Measurements from ENCODE around the gene FABP7. TPM values are rescaled to one million over a fixed set of nuclear protein-coding genes. Genes with fewer than 3 reads are reported as not detected.
A peak's percentile ranks its signal among the peaks of the same experiment; 100 is the strongest.

The FABP7 gene
- total RNA-seq, 1 experiment from 2014 or later = not detected

DNA sequence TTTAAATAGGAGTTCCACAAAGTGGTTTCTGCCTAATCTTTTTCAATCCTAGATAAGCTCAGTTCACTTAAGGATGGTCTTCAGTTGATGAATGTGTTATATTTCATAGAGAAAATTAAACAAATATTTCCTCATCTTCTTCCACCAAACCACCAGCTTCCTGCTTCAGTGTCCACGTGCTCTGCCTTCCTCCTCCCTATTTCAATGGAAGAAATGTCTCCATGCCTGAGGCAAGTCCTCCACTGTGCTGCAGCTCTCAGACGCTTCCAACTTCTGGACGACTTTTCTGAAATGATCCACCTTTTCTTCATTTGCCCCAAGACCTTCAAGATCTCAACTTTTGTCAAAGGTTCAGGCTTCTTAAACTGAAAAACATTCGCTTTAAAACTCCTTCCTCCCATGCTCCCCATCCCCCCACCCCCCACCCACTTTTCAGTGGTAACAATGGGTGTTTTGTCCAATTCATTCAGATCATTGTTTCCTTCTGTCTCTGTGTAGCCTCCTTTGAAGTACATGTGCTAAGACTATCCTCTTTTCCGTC, 25.3 kb upstream of the FABP7 start:
- in situ Hi-C loops (cut with HindIII; ENCODE audit: low sequenced_read_pairs) = no loop called here
- DNase-seq (ENCODE audit: low spot score) = no peak

DNA sequence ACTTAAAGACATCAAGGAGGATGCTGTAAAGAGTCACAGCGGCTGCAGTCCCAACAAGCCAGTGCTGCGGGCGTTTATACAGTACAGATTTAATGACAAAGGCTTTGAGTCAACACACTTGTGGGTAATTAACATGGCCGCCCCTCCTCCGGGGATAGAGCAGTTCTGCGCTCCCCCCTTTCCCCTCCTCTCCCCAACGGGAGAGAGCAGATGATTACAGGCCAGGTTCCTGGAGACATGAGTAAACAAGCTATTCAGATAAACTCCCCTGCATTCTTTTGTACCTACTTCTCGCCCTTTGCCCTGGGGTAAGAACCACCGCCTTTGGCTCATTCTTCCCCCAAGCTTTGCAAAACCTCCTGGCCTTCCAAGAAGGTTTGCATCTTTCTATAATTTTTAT, 23.6 kb upstream of the FABP7 start:
- in situ Hi-C loops (cut with HindIII; ENCODE audit: low sequenced_read_pairs) = no loop called here
- DNase-seq (ENCODE audit: low spot score) = no peak

DNA sequence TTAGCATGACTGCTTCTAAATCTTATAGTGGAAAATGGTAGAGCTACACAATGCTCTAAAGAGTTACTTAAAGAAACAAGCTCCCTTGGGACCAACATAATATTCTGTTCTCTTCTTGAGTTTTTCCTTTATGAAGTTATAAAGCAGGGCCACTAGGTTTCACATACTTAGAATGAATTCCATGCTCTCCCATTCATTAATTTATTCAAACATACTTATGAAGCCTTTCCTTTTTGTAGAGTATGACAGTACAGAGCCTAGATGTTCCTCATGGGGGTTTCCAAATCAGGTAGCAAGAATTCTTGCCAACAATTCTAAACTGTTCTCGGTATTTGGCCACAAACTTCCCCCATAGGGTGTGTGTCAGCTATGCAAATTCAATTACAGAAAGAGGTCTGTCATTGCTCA, 20.6 kb upstream of the FABP7 start:
- in situ Hi-C loops (cut with HindIII; ENCODE audit: low sequenced_read_pairs) = no loop called here
- no peak for DNase-seq (ENCODE audit: low spot score)

GRCh38 chr6:122760330-122760729, 19.2 kb upstream of the FABP7 start:
- in situ Hi-C loops (cut with HindIII; ENCODE audit: low sequenced_read_pairs) = no loop called here
- no peak for DNase-seq (ENCODE audit: low spot score)

DNA sequence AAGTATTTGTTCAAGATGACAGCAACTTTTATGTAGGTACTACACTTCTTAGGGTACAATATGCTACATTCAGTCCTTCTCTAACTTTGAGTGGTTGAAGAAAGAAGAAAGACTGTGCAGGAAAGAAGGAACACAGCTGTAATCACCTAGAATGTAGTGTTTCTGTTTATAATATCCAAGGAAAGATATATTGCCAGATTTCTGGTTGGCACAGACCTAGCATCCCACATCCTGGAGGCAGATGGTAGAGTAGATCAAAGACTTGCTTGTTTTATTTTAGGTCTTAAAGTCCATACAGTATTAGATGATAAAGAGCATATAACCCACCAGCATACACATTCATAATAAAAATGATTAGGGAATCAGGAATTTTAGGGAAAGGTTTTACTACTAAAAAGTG, 13.3 kb upstream of the FABP7 start:
- in situ Hi-C loops (cut with HindIII; ENCODE audit: low sequenced_read_pairs) = no loop called here
- DNase-seq (ENCODE audit: low spot score) = peak; percentile 65

DNA sequence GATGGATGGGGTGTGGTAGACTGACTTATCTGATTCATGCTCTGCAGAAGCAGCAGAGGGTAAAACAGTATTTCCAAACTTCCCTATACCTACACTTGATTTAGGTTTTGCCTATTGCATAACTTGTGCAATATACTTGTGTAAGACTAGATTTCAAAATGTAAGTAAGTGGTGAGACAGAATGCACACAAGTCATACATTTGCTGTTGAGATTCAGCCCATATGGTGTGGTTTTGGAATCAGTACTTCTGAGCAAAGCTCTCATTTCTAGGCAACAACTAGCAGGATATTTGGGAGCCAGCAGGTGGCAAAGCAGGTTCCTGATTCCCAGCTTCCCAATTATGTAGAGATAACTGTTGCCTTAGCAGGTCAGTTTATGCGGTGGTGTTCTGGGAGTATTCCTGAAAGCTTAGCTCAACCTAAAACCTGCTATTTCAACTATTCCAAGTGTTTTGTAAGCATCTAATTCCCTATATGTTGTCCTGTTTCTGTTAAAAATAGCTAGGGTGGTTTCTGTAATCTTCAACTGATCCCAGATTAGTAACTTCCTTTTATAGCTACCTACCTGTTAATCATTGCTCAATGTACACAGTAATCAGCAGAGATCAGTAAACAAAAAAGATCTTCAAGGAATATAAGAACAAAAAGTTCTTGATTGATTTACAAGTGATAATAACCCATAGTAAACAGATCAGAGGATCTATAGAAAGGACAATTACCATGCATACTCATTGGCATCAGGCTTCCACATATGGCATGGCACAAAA, 8.5 kb upstream of the FABP7 start:
- DNase-seq (ENCODE audit: low spot score) = peak; percentile 81
- in situ Hi-C loops (cut with HindIII; ENCODE audit: low sequenced_read_pairs) = no loop called here

DNA sequence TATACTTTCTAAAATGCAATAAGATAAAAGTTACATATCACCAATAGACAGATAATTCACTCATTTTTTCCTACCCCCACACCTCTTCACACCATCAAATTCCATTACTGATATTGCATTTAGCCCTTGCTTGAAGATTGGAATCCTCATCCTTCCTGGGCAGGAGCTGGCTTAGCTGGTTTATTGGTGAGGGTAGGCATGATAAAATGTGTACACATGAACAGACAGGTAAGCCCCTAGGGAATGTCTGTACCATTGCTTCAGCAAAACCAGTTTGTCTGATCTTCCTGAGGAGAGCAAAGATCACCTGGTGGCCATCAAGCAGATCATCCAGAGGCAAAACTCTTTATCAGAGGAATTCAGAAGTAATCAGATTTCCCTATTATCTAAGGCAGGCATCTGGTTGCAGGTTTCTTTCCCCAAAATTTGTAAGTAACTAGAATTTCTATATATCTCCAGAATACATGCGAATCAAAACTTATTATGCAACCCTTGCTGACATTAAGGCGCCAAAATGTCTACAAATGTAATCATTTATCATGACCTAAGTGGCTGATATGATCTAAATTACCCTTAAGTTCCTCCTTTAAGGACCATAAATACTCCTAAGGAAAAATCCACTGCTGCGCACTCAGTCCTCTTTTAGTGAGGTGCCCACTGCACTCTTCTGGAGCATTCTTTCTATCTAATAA, 6.6 kb upstream of the FABP7 start:
- in situ Hi-C loops (cut with HindIII; ENCODE audit: low sequenced_read_pairs) = no loop called here
- DNase-seq (ENCODE audit: low spot score) = no peak

DNA sequence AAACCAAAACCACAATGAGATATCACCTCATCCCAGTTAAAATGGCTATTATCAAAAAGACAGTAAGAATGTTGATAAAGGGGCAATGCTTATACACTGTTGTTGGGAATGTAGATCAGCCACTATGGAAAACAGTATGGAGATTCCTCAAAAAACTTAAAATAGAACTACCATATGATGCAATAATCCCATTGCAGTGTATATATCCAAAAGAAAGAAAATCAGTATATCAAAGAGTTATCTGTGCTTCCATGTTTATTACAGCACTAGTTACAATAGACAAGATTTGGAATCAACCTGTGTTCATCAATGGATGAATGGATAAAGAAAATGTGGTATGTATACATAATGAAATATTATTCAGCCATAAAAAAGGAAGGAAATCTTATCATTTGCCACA, 3.5 kb upstream of the FABP7 start:
- no peak for DNase-seq (ENCODE audit: low spot score)
- in situ Hi-C loops (cut with HindIII; ENCODE audit: low sequenced_read_pairs) = no loop called here

- DNase-seq (ENCODE audit: low spot score) = no peak
- in situ Hi-C loops (cut with HindIII; ENCODE audit: low sequenced_read_pairs) = no loop called here
Measured at GRCh38 chr6:122778302-122778701, 1.2 kb upstream of the FABP7 start.

DNA sequence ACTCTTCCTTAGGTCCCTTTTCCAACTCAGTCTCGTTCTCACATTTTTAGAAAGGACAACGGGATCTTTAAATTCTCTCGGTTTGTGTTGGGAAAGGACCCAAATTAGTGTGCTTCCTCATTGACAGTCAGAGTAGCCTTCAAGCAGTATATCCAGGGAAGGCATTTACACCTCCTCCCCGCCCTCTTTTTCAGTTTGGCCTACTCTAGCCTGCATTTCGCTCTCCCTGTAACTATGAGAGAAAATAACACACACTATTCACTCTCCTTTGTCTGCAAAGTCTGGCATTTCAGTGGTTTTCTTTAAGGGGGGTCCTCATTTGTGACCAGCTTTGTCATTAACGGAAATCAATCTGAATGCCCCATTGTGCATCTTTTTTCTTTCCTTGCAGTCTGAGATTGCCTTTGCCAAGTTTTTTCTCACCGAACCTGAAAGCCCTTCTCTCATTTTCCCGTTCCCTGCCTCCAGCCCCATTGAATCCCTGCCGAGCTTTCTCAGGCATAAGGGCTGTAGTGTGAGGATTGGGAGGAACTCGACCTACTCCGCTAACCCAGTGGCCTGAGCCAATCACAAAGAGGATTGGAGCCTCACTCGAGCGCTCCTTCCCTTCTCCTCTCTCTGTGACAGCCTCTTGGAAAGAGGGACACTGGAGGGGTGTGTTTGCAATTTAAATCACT, 393 bp upstream of the FABP7 start:
- in situ Hi-C loops (cut with HindIII; ENCODE audit: low sequenced_read_pairs) = no loop called here
- peak; percentile 98 for DNase-seq (ENCODE audit: low spot score)

DNA sequence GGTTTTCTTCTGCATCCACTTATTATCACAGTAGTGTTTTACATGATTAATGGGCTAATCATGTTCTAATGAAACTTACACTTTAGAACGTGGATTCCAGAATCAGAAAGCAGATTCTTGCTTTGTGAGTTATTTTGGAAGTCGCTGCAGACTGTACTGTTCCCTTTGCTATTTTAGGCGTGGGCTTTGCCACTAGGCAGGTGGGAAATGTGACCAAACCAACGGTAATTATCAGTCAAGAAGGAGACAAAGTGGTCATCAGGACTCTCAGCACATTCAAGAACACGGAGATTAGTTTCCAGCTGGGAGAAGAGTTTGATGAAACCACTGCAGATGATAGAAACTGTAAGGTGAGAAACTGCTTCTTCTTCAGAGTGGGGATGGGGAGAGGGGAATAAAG, 598 bp downstream of the FABP7 start:
- in situ Hi-C loops (cut with HindIII; ENCODE audit: low sequenced_read_pairs) = no loop called here
- DNase-seq (ENCODE audit: low spot score) = peak; percentile 80

GRCh38 chr6:122781716-122782115, 2.2 kb downstream of the FABP7 start:
- peak; percentile 65 for DNase-seq (ENCODE audit: low spot score)

DNA sequence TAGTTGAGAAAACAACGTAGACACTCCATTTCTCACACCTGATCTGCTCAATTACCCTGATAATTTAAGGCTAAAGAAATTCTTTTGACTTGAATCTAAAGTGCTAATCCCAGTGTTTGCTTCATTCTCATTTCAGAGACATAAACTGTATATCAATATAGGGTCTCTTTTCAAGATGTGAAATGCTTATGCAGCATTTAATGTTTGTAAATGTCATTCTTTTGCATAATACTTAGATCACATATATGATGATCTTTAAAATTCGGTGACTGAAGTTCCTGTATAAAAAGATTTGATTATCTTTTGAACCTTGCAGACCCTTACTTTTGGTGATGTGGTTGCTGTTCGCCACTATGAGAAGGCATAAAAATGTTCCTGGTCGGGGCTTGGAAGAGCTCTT, 3.9 kb downstream of the FABP7 start:
- in situ Hi-C loops (cut with HindIII; ENCODE audit: low sequenced_read_pairs) = no loop called here
- no peak for DNase-seq (ENCODE audit: low spot score)

More at GRCh38 chr6:122781716-122782115, 2.2 kb downstream of the FABP7 start:
- in situ Hi-C loops (cut with HindIII; ENCODE audit: low sequenced_read_pairs) = no loop called here

DNA sequence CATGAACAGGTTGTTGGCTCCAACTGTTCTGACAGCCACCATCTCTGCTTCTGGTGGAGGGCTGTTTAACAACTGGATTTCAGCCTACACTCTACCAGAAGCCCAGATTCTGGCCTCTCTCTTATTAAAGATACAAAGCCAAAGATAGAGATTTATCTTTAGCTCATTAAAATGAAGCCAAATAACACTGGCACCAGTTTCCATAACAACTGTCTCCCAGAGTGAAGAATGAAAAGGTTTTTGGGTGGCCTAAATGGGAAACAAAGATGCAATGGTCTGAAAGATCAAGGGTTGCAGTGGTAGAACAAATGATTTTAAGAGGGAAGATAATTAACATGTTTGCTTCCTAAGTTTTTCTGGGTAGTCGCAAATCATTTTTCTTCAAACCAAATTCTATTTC, 6.4 kb downstream of the FABP7 start:
- in situ Hi-C loops (cut with HindIII; ENCODE audit: low sequenced_read_pairs) = no loop called here
- no peak for DNase-seq (ENCODE audit: low spot score)

DNA sequence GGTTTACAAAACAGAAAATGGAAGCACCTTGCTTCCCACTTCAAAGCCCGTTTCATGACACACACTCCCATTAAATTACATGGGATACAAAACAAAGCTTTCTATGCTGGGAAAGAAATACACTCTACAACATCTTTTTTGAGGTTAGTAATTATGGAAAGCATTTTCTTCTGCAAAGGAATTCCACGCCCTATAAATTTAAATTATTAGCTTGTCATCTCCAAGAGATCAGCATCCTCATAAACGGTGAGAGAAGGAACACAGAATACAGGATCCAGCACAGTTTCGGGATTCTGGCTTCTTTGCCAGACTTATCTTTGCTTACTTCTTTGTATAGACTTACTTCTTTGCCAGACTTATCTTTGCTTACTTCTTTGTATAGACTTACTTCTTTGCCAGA, 8.2 kb downstream of the FABP7 start:
- in situ Hi-C loops (cut with HindIII; ENCODE audit: low sequenced_read_pairs) = no loop called here
- DNase-seq (ENCODE audit: low spot score) = no peak

GRCh38 chr6:122788208-122788607, 8.7 kb downstream of the FABP7 start:
- in situ Hi-C loops (cut with HindIII; ENCODE audit: low sequenced_read_pairs) = no loop called here
- no peak for DNase-seq (ENCODE audit: low spot score)

GRCh38 chr6:122788663-122789181, 9.2 kb downstream of the FABP7 start:
- in situ Hi-C loops (cut with HindIII; ENCODE audit: low sequenced_read_pairs) = no loop called here
- DNase-seq (ENCODE audit: low spot score) = no peak

DNA sequence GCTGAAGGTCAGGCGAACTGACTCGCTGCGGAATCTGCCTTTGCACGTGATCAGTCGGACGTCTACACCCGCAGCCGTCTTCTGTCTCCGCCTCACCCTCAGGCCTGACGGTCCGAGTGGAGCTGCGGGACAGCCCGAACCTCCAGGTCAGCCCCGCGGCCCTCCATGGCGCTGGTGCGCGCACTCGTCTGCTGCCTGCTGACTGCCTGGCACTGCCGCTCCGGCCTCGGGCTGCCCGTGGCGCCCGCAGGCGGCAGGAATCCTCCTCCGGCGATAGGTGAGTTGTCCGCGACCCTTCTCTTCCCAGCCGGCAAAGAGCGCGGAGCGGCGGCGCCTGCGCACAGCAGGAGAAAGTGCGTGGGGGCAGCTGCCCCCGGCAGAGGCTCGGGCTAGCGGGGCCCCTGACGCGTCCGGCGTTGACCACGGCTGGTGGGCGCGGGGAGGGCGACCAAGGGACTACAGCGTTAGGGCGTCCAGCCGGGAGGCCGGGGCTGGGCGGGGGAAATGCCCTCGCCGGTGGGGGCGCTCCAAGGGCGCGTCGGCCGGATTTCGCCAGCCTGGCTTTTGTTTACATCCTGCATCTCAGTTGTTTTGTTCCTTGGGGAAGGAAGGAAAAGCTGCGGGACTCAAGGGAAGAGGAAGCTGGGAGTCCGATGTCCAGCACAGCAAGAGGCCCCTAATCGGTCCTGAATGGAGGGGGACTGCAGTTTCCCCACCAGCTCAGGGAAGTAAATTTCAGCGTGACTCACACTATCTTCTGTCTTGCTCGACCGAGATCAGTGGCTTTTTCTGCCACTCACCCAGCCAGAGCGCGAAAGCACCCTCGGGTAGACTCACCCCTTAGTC, 9.9 kb downstream of the FABP7 start, which contains the start of gene SMPDL3A:
TSS of gene SMPDL3A (plus strand) at position 77 of the 846 bp plus-strand sequence. CDS start at position 166, 89 bp downstream.
- DNase-seq (ENCODE audit: low spot score) = peak; percentile 84
- in situ Hi-C loops (cut with HindIII; ENCODE audit: low sequenced_read_pairs) = loop anchor here (5.0 kb wide), 1 partner anchor 48 kb away; no protein-coding TSS in a partner anchor

DNA sequence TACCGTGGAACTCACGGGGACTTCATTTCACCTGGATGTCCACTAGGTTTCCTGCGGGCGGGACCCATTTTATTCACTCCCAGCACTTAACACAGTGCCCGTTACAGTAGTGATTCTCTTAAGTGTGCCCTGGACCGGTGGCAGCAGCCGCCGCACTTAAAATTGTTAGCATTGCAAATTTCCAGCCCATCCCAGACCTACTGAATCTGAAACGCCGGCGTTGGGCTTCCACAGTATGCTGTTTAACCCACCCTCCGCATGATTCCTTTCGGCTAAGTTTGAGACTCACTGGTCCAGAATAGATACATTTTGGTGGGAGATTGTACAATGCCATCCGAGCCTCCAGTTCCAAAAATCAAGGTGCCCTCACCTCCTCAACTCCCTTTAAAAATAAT, 10.5 kb downstream of the FABP7 start:
- DNase-seq (ENCODE audit: low spot score) = no peak
- in situ Hi-C loops (cut with HindIII; ENCODE audit: low sequenced_read_pairs) = loop anchor here (5.0 kb wide), 1 partner anchor 47 kb away; no protein-coding TSS in a partner anchor

All from G401 (cell line).